Measurements from ENCODE around the gene GAPT.

DNA sequence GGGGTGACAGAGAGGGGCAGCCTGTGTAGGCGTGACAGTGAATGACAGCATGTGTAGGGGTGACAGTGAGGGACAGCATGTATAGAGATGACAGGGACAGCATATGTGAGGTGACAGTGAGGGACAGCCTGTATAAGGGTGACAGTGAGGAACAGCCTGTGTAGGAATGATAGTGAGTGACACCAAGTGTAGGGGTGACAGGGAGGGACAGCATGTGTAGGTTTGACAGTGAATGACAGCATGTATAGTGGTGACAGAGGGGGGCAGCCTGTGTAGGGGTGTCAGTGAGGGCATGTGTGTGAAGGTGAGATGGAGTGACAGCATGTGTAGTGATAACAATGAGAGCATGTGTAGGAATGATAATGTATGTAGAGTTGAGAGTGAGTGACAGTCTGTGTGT, 8.7 kb upstream of the GAPT start:
- TF ChIP-seq CTBP1 (IDR thresholded peaks at IDR 0.05; ENCODE audit: borderline replicate concordance) (no peak), SUZ12 (IDR thresholded peaks at IDR 0.05) (no peak), FOXM1 (IDR thresholded peaks at IDR 0.05; ENCODE audit: borderline replicate concordance) (no peak), NFRKB (IDR thresholded peaks at IDR 0.05) (no peak), SP1 (IDR thresholded peaks at IDR 0.05) (no peak), ARNT (IDR thresholded peaks at IDR 0.05) (no peak), BHLHE40 (IDR thresholded peaks at IDR 0.05; ENCODE audit: borderline replicate concordance) (no peak), FOXA1 (IDR thresholded peaks at IDR 0.05) (no peak), ELF4 (IDR thresholded peaks at IDR 0.05) (no peak), ZNF384 (IDR thresholded peaks at IDR 0.05) (no peak), LEF1 (IDR thresholded peaks at IDR 0.05; ENCODE audit: borderline replicate concordance) (no peak), HDGF (IDR thresholded peaks at IDR 0.05; ENCODE audit: borderline replicate concordance) (no peak), FOXK2 (IDR thresholded peaks at IDR 0.05) (no peak)
- TF ChIP-seq, protein P1, sequence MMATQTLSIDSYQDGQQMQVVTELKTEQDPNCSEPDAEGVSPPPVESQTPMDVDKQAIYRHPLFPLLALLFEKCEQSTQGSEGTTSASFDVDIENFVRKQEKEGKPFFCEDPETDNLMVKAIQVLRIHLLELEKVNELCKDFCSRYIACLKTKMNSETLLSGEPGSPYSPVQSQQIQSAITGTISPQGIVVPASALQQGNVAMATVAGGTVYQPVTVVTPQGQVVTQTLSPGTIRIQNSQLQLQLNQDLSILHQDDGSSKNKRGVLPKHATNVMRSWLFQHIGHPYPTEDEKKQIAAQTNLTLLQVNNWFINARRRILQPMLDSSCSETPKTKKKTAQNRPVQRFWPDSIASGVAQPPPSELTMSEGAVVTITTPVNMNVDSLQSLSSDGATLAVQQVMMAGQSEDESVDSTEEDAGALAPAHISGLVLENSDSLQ (IDR thresholded peaks at IDR 0.05), result no peak
